H9 (cell line): ENCODE results near the gene BRAF. TPM values are rescaled to one million over a fixed set of nuclear protein-coding genes. Genes with fewer than 3 reads are reported as not detected.

Experiments
- DNase-seq: peaks from one replicate; pipeline ENCODE4 v3.0.0-alpha.2; 2017
- H2AFZ ChIP-seq: one replicate; pipeline ENCODE4 v1.6.1; 2013; ENCODE audit warnings: mild to moderate bottlenecking, low read length, control low read depth, moderate library complexity
- H2AK5ac ChIP-seq: 2 replicates; pipeline ENCODE4 v1.6.1; 2013; ENCODE audit warnings: low read length, control low read depth, mixed read lengths; ENCODE audit not compliant: insufficient read length
- H2BK120ac ChIP-seq: one replicate; pipeline ENCODE4 v1.6.1; 2013; ENCODE audit warnings: low read depth, mild to moderate bottlenecking, low read length, control low read depth, inconsistent platforms; ENCODE audit not compliant: poor library complexity, severe bottlenecking
- H2BK12ac ChIP-seq: 2 replicates; pipeline ENCODE4 v1.6.1; 2013; ENCODE audit warnings: low read length, control low read depth, mixed read lengths, low read depth; ENCODE audit not compliant: insufficient read length
- H2BK15ac ChIP-seq: 2 replicates; pipeline ENCODE4 v1.6.1; 2013; ENCODE audit warnings: low read depth, low read length, control low read depth
- H2BK20ac ChIP-seq: one replicate; pipeline ENCODE4 v1.6.1; 2013; ENCODE audit warnings: low read depth, mild to moderate bottlenecking, low read length, control low read depth, inconsistent platforms; ENCODE audit not compliant: poor library complexity, severe bottlenecking
- H2BK5ac ChIP-seq: 2 replicates; pipeline ENCODE4 v1.6.1; 2013; ENCODE audit warnings: low read length, control low read depth, mixed read lengths; ENCODE audit not compliant: insufficient read length
- H3K14ac ChIP-seq: 2 replicates; pipeline ENCODE4 v1.6.1; 2013; ENCODE audit warnings: low read length, control low read depth; ENCODE audit not compliant: insufficient read depth
- H3K18ac ChIP-seq: 2 replicates; pipeline ENCODE4 v1.6.1; 2013; ENCODE audit warnings: low read depth, mild to moderate bottlenecking, mixed read lengths, low read length, control low read depth; ENCODE audit not compliant: insufficient read length
- H3K23ac ChIP-seq: 2 replicates; pipeline ENCODE4 v1.6.1; 2013; ENCODE audit warnings: low read length, control low read depth, mixed read lengths, low read depth; ENCODE audit not compliant: insufficient read length
- H3K23me2 ChIP-seq: 2 replicates; pipeline ENCODE4 v1.6.1; 2013; ENCODE audit warnings: low read depth, mild to moderate bottlenecking, mixed read lengths, low read length, control low read depth; ENCODE audit not compliant: insufficient read length, poor library complexity, severe bottlenecking
- H3K27ac ChIP-seq: 2 replicates; pipeline ENCODE4 v1.5.1; 2013; ENCODE audit warnings: low read length, control low read depth, mixed read lengths, low read depth; ENCODE audit not compliant: insufficient read length
- H3K27me3 ChIP-seq: 2 replicates; pipeline ENCODE4 v1.6.1; 2013; ENCODE audit warnings: low read length, control low read depth, inconsistent platforms; ENCODE audit not compliant: insufficient read depth
- H3K4ac ChIP-seq: 2 replicates; pipeline ENCODE4 v1.6.1; 2013; ENCODE audit warnings: low read depth, mild to moderate bottlenecking, control low read depth, inconsistent platforms, low read length, moderate library complexity
- H3K4me1 ChIP-seq: 2 replicates; pipeline ENCODE4 v1.6.1; 2013; ENCODE audit warnings: low read length, control low read depth, inconsistent platforms; ENCODE audit not compliant: insufficient read depth
- H3K4me2 ChIP-seq: 2 replicates; pipeline ENCODE4 v1.6.1; 2013; ENCODE audit warnings: low read length, control low read depth, mixed read lengths; ENCODE audit not compliant: insufficient read length, insufficient read depth
- H3K56ac ChIP-seq: 2 replicates; pipeline ENCODE4 v1.6.1; 2013; ENCODE audit warnings: low read depth, mild to moderate bottlenecking, mixed read lengths, low read length, control low read depth; ENCODE audit not compliant: insufficient read length
- H3K79me1 ChIP-seq: 2 replicates; pipeline ENCODE4 v1.6.1; 2013; ENCODE audit warnings: low read depth, mild to moderate bottlenecking, moderate library complexity, low read length, control low read depth, inconsistent platforms; ENCODE audit not compliant: insufficient read depth, poor library complexity, severe bottlenecking
- H3K79me2 ChIP-seq: 2 replicates; pipeline ENCODE4 v1.6.1; 2013; ENCODE audit warnings: low read length, control low read depth, inconsistent platforms; ENCODE audit not compliant: insufficient read depth
- H3K9ac ChIP-seq: 2 replicates; pipeline ENCODE4 v1.6.1; 2013; ENCODE audit warnings: low read length, control low read depth, mixed read lengths; ENCODE audit not compliant: insufficient read length; ENCODE audit errors: extremely low read depth
- H3K9me3 ChIP-seq: one replicate; pipeline ENCODE4 v1.6.1; 2013; ENCODE audit warnings: low read depth, low read length, inconsistent platforms; ENCODE audit not compliant: control insufficient read depth
- H3T11ph ChIP-seq: one replicate; pipeline ENCODE4 v1.6.1; 2013; ENCODE audit warnings: mild to moderate bottlenecking, low read length, control low read depth, inconsistent platforms
- H4K20me1 ChIP-seq: one replicate; pipeline ENCODE4 v1.6.1; 2013; ENCODE audit not compliant: control insufficient read depth, insufficient read length, insufficient read depth
- H4K5ac ChIP-seq: 2 replicates; pipeline ENCODE4 v1.6.1; 2013; ENCODE audit warnings: low read depth, mild to moderate bottlenecking, mixed read lengths, low read length, control low read depth; ENCODE audit not compliant: insufficient read length
- H4K8ac ChIP-seq: replicated peaks from 2 replicates; pipeline ENCODE4 v1.6.1; 2013; ENCODE audit warnings: low read length, control low read depth, mixed read lengths, low read depth; ENCODE audit not compliant: insufficient read length
- H4K91ac ChIP-seq: 2 replicates; pipeline ENCODE4 v1.6.1; 2013; ENCODE audit warnings: low read depth, mild to moderate bottlenecking, moderate library complexity, mixed read lengths, low read length, control low read depth; ENCODE audit not compliant: insufficient read length
- H3K27ac Mint-ChIP-seq, 3 experiments: 2 replicates in 2 of 3; 3 replicates in 1 of 3; pipeline ENCODE4 v1.8.0; 2020 to 2021; ENCODE audit warnings: mixed read lengths in 3 of 3, mild to moderate bottlenecking in 1 of 3, moderate library complexity in 1 of 3
- H3K27me3 Mint-ChIP-seq: 2 replicates; pipeline ENCODE4 v1.8.0; 2021; ENCODE audit warnings: low read depth, mild to moderate bottlenecking, moderate library complexity, mixed read lengths
- H3K36me3 Mint-ChIP-seq, 3 experiments: 2 replicates in 2 of 3; 3 replicates in 1 of 3; pipeline ENCODE4 v1.8.0; 2020 to 2021; ENCODE audit warnings: low read depth in 3 of 3, mixed read lengths in 3 of 3; ENCODE audit not compliant: insufficient read depth in 1 of 3
- H3K4me1 Mint-ChIP-seq, 2 experiments: 2 replicates each; pipeline ENCODE4 v1.8.0; 2020; ENCODE audit warnings: mixed read lengths in 2 of 2
- H3K4me3 Mint-ChIP-seq, 2 experiments: 2 replicates in 1 of 2; 3 replicates in 1 of 2; pipeline ENCODE4 v1.8.0; 2020 to 2021; ENCODE audit warnings: mild to moderate bottlenecking in 2 of 2, mixed read lengths in 2 of 2, moderate library complexity in 1 of 2
- H3K9me3 Mint-ChIP-seq, 2 experiments: 2 replicates in 1 of 2; 3 replicates in 1 of 2; pipeline ENCODE4 v1.8.0; 2020; ENCODE audit warnings: mild to moderate bottlenecking in 2 of 2, mixed read lengths in 2 of 2, moderate library complexity in 1 of 2
- CTCF ChIP-seq: fragments of 200-600 bp; sonication (generic); conservative IDR thresholded peaks from 3 replicates; pipeline ENCODE4 v1.8.0; 2021; ENCODE audit warnings: antibody characterized with exemption, mild to moderate bottlenecking
- WGBS: extraction: QIAGEN DNeasy Blood & Tissue Kit; methylation state at CpG from one replicate; pipeline ENCODE4 v1.1.7; 2013; ENCODE audit warnings: missing lambda C conversion rate, low lambda C conversion rate, mixed read lengths; ENCODE audit not compliant: insufficient read length; ENCODE audit errors: extremely low coverage; 5-methylcytosine and 5-hydroxymethylcytosine counted together
- total RNA-seq: library from RNA; stranded (reverse); gene quantifications from 2 replicates; pipeline ENCODE4 v1.2.1, GENCODE V29; 2021

The BRAF gene
- total RNA-seq, 1 experiment from 2014 or later = 32.9 TPM

- Histone ChIP-seq H2AFZ (no peak overlapping the region), H4K8ac (no peak overlapping the region), H3K79me2 (no peaks in the 10 kb centered on the region), H4K91ac (no peak overlapping the region), H3K23me2 (no peaks in the 10 kb centered on the region), H3K23ac (no peak overlapping the region), H2AK5ac (no peak overlapping the region), H4K5ac (no peak overlapping the region), H2BK5ac (no peak overlapping the region), H3K14ac (no peak overlapping the region), H3K27ac (no peak overlapping the region), H3K27me3 (no peaks in the 10 kb centered on the region), H3K18ac (no peak overlapping the region), H3T11ph (no peak overlapping the region), H2BK20ac (no peak overlapping the region), H3K4ac (no peak overlapping the region), H3K56ac (no peak overlapping the region), H3K9me3 (no peaks in the 10 kb centered on the region), H2BK12ac (no peak overlapping the region), H4K20me1 (no peaks in the 10 kb centered on the region), H3K4me1 (no peaks in the 10 kb centered on the region), H3K4me2 (no peak overlapping the region), H2BK120ac (no peak overlapping the region), H3K9ac (no peak overlapping the region), H2BK15ac (no peak overlapping the region), H3K79me1 (no peaks in the 10 kb centered on the region)
- WGBS = no CpG with 5 or more reads among the region's 1 CpG
- no peaks in the 10 kb centered on the region for H3K9me3 Mint-ChIP-seq
- H3K36me3 Mint-ChIP-seq = no peaks in the 10 kb centered on the region; a peak in 1 of 7 replicates
- no peak for TF ChIP-seq CTCF
- H3K4me1 Mint-ChIP-seq = no peaks in the 10 kb centered on the region
- DNase-seq = no peak
- no peak overlapping the region; a peak in 1 of 7 replicates for H3K27ac Mint-ChIP-seq
- no peak overlapping the region for H3K4me3 Mint-ChIP-seq
- H3K27me3 Mint-ChIP-seq = no peaks in the 10 kb centered on the region; the same call in 1 of the 2 replicates
Observed at GRCh38 chr7:140940898-140941297, 16.2 kb upstream of the BRAF start.
